ENCODE data around the gene CACNA2D3. TPM values are rescaled to one million over a fixed set of nuclear protein-coding genes. Genes with fewer than 3 reads are reported as not detected.

Gene CACNA2D3
- polyA plus RNA-seq, 2 of the 4 experiments (the other 2 are of a cell fraction): 0.04 to 0.05 TPM

DNA sequence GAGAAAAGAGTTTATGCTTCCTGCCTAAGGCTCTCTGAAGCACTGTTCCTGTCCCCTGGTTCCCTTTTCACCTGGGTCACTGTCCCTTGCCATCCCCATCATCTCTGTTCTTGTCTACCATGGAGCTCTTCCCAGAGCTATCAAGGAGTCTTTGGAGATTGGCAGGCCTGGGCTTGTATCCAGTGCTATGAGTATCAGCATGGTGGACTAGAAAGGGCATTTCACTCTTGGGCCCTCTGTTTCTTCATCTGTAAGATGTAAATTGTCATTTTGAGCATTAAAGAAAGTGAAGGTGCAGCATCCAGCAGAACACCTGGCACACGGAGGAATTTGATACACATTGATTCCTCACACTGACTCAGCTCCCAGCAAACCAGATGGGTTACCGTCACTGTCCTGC lies 388.2 kb downstream of the CACNA2D3 start (continued):
- TF ChIP-seq FOXS1 (CRISPR knock-in tag; IDR thresholded peaks at IDR 0.05): no peak
- TF ChIP-seq CBX2 (IDR thresholded peaks at IDR 0.05; ENCODE audit: borderline replicate concordance, low read depth): no peak
- TF ChIP-seq, protein P1, sequence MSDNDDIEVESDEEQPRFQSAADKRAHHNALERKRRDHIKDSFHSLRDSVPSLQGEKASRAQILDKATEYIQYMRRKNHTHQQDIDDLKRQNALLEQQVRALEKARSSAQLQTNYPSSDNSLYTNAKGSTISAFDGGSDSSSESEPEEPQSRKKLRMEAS (IDR thresholded peaks at IDR 0.05): no peak
- TF ChIP-seq EHF (CRISPR knock-in tag; IDR thresholded peaks at IDR 0.05): no peak
- TF ChIP-seq RFX5 (IDR thresholded peaks at IDR 0.05): no peak
- no peak for TF ChIP-seq CBX8 (IDR thresholded peaks at IDR 0.05)
- no peak for TF ChIP-seq HOXA7 (CRISPR knock-in tag; IDR thresholded peaks at IDR 0.05)

GRCh38 chr3:54511766-54512365 lies 389.5 kb downstream of the CACNA2D3 start:
- ChIA-PET POLR2A (no interaction called here), CTCF (no interaction called here)
- ATAC-seq (no peak), DNase-seq (ENCODE audit: low read depth in 1 of 2, low spot score in 1 of 2) (no peak), FAIRE-seq (no peak)
- Histone ChIP-seq H3K4me1 (no peaks in the 10 kb centered on the region), H3K4me3 (no peak overlapping the region), H3K4me2 (no peak overlapping the region), H3K9me3 (no peaks in the 10 kb centered on the region), H3K27ac (no peak overlapping the region)
- WGBS (ENCODE audit: missing lambda C conversion rate): 0% methylated on average over 4 of the region's 4 CpGs
- TF ChIP-seq MAFK (IDR thresholded peaks at IDR 0.05; ENCODE audit: partially characterized antibody) (no peak), NR3C1 (IDR thresholded peaks at IDR 0.05) (no peak), RNF2 (IDR thresholded peaks at IDR 0.05; ENCODE audit: borderline replicate concordance, low read depth) (no peak), RARB (CRISPR knock-in tag; IDR thresholded peaks at IDR 0.05) (no peak), POLR2AphosphoS2 (conservative IDR thresholded peaks at IDR 0.05; ENCODE audit: low read length) (no peak), MAZ (IDR thresholded peaks at IDR 0.05; ENCODE audit: borderline replicate concordance, low read depth, low read length) (no peak), CHD4 (IDR thresholded peaks at IDR 0.05; ENCODE audit: borderline replicate concordance) (no peak), HES2 (IDR thresholded peaks at IDR 0.05) (no peak), FOSB (CRISPR knock-in tag; IDR thresholded peaks at IDR 0.05) (no peak), FOXS1 (CRISPR knock-in tag; IDR thresholded peaks at IDR 0.05) (no peak), TFCP2L1 (CRISPR knock-in tag; IDR thresholded peaks at IDR 0.05) (no peak), CBX8 (IDR thresholded peaks at IDR 0.05) (no peak), ZC3H11A (IDR thresholded peaks at IDR 0.05) (no peak), ESRRA (IDR thresholded peaks at IDR 0.05; ENCODE audit: borderline replicate concordance, low read length) (no peak), EHMT2 (IDR thresholded peaks at IDR 0.05; ENCODE audit: low read depth) (no peak), POLR2A (IDR thresholded peaks at IDR 0.05; ENCODE audit: low read length) (no peak), NPAS2 (CRISPR knock-in tag; IDR thresholded peaks at IDR 0.05; ENCODE audit: borderline replicate concordance) (no peak), ATOH8 (CRISPR knock-in tag; IDR thresholded peaks at IDR 0.05; ENCODE audit: low read depth) (no peak)
- TF ChIP-seq, protein P2, sequence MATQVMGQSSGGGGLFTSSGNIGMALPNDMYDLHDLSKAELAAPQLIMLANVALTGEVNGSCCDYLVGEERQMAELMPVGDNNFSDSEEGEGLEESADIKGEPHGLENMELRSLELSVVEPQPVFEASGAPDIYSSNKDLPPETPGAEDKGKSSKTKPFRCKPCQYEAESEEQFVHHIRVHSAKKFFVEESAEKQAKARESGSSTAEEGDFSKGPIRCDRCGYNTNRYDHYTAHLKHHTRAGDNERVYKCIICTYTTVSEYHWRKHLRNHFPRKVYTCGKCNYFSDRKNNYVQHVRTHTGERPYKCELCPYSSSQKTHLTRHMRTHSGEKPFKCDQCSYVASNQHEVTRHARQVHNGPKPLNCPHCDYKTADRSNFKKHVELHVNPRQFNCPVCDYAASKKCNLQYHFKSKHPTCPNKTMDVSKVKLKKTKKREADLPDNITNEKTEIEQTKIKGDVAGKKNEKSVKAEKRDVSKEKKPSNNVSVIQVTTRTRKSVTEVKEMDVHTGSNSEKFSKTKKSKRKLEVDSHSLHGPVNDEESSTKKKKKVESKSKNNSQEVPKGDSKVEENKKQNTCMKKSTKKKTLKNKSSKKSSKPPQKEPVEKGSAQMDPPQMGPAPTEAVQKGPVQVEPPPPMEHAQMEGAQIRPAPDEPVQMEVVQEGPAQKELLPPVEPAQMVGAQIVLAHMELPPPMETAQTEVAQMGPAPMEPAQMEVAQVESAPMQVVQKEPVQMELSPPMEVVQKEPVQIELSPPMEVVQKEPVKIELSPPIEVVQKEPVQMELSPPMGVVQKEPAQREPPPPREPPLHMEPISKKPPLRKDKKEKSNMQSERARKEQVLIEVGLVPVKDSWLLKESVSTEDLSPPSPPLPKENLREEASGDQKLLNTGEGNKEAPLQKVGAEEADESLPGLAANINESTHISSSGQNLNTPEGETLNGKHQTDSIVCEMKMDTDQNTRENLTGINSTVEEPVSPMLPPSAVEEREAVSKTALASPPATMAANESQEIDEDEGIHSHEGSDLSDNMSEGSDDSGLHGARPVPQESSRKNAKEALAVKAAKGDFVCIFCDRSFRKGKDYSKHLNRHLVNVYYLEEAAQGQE (IDR thresholded peaks at IDR 0.05): no peak

Data from A549 (cell line).